LNCAP (cell line): Measurements from ENCODE around the gene TXNDC15.
A peak's percentile ranks its signal among the peaks of the same experiment; 100 is the strongest.

ENCODE experiments used
- TF ChIP-seq, protein P1 (sequence below): fragments of 450-650 bp; IDR thresholded peaks from 2 replicates; pipeline ENCODE4 v1.5.1; 2017; ENCODE audit warnings: mild to moderate bottlenecking

The TXNDC15 gene

DNA sequence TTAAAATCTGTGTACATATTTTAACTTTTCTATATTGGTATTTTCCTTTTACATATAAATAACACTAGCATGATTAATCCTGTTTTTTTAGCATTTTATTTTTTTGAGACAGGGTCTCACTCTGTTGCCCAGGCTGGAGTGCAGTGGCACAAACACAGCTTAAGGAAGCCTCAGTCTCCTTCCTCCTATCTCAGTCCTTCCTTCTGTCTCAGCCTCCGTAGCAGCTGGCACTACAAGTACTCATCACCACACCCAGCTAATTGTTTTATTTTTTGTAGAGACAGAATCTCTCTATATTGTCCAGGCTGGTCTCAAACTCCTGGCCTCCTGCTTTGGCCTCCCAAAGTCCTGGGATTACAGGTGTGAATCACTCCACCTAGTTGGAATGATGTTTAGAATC is 29.9 kb upstream of the TXNDC15 start:
- TF ChIP-seq, protein P1, sequence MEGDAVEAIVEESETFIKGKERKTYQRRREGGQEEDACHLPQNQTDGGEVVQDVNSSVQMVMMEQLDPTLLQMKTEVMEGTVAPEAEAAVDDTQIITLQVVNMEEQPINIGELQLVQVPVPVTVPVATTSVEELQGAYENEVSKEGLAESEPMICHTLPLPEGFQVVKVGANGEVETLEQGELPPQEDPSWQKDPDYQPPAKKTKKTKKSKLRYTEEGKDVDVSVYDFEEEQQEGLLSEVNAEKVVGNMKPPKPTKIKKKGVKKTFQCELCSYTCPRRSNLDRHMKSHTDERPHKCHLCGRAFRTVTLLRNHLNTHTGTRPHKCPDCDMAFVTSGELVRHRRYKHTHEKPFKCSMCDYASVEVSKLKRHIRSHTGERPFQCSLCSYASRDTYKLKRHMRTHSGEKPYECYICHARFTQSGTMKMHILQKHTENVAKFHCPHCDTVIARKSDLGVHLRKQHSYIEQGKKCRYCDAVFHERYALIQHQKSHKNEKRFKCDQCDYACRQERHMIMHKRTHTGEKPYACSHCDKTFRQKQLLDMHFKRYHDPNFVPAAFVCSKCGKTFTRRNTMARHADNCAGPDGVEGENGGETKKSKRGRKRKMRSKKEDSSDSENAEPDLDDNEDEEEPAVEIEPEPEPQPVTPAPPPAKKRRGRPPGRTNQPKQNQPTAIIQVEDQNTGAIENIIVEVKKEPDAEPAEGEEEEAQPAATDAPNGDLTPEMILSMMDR, result no peak

DNA sequence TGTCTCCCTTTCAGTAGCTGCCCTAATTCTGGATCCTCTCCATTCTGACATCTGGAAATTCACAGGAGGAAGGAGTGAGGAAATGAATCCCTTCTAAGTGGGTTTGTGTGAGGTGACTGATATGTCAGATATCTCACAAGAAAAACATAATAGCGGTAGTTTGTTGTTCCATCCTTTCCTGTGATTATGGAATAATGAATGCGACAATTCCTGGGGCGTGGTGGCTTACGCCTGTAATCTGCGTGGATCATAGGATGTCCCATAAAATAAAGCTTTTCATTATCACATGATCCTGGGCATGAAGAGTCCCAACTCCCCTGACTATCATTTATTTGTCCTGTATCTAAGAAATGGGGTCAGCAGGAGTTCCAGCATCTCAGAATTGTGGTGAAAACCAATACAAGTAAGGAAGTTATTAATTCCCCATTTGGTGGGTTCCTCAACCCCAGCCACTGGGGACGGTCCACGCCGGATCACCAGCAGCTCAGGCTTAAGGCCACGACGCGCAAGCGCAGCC is 28.8 kb upstream of the TXNDC15 start:
- TF ChIP-seq, protein P1, result no peak

DNA sequence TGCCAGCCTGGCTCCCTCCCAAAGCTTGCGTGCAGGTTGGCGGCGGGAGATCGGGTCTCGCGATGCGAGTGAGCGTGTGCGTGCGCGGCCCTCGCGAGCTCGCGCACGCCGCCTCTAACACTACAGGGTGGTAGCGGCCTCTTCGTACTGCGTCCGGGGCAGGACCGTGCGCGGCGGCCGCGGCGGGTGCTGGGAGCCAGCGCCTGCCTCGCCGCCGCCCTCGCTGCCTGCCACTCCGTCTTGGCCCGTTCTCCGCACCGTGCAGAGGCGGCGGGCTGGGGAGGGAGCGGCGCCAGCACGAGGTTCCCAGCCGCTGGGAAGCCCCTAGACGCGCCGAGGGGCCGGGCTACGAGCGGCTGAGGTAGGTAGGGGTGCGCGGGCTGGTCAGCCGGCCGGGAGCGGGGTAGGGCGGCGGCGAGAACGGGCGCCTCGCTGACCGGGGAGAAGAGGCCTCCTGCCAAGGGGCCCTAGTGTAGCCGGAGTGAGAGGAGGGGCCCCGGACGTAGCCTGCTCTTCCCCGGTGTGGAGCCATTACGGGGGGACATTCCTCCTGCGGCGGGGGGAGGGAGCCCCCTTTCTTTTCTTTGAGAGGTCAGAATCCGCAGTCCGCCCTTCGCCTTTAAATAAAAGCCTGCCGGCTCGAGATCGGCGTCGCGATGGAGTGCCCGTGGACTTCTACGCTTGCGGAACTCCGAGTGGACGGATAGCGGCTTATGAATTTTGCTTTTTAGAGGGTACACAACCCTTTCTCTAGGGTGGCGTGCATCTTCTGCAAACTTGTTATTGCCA is 28.1 kb upstream of the TXNDC15 start, which contains the start of gene C5orf24:
C5orf24 (plus strand) TSS at position 117 of the 789 bp plus-strand sequence. CDS start 8,933 bp downstream, outside the sequence.
- TF ChIP-seq, protein P1, result no peak

DNA sequence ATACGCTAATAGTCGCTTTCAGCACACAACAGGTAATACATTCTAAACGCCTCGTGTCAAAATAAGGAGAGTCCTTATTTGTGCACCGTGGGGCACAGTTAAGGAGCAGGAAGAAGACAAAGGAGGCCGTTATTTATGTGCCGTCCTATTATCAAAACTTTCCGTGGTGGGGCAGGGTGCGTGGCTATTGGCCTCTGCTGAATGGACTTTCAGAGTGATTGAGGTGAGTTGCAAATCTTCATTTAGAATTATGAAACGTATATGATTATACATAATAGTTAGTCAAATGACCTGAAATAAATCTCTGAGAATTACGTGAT is 27.6 kb upstream of the TXNDC15 start:
- TF ChIP-seq, protein P1, result no peak

DNA sequence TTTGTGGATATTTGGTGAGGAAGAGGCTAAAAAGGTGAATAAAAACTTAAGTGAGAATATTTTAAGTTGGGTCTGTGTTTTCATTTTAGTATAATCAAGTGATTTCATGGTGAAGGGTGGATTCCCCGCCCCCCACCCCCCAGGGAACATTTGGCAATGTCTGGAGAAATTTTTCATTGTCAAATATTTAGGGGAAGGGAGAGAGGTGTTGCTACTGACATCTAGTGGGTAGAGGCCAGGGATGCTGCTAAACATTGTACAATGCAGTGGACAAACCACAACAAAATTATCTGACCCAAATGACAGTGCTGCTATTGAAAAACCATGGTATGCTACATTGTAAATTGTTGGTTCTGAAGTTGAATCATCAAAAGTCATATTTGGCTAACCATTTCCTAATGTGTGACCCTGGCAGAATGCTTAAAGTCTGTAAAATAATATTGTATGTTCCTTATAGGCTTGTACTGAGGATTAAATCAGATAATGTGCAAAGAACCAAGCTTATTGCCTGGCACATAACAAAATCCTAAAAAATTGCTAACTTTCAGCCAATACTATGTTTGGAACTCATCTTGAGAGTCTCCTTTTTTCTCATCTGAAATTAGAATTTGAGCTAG is 22.8 kb upstream of the TXNDC15 start:
- TF ChIP-seq, protein P1, result peak; percentile 75

DNA sequence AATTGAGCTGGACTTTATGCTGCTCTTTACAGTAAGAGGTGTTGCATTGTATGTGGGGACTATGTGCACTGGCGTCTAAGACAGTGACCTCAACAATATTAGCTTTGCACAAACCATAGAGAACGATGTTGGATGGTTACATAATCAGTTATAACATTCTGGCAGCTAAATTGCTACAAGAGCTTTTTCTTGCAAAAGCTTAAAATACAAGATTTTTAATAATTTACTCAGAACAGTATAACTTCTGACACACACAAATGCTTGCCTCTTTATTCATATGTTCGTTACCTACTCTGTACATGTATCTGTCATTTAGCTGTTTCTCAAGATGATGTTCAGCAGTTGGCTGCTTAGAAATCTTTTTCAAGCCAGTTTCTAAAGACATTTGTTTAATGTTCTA is 16.8 kb upstream of the TXNDC15 start:
- TF ChIP-seq, protein P1, result no peak

DNA sequence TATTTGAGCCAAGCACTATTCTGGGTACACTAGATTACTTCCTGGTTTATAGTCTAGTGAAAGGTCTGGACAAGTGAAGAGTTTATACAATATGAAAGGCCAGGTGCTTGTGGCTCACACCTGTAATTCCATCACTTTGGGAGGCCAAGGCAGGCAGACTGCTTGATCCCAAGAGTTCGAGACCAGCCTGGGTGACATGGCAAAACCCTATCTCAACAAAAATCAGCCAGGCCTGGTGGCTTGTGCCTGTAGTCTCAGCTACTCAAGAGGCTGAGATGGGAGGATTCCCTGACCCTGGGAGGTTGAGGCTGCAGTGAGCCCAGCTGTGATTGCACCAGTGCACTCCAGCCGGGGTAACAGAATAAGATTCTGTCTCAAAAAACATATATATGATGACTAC is 9.5 kb upstream of the TXNDC15 start:
- TF ChIP-seq, protein P1, result no peak
